Stimulated activated CD4-positive, alpha-beta T cell treated with anti-CD3 and anti-CD28 coated beads, TNF-alpha, amount 100 ng/mL, for 48 hours (primary cell): Measurements from ENCODE around the gene PKNOX2.

Experiments used
- DNase-seq, 3 donors: peaks; one replicate each; pipeline ENCODE4 v3.0.0-alpha.2; 2020; ENCODE audit warnings: low read depth in 3 of 3

Gene PKNOX2

GRCh38 chr11:125435461-125436238 is 271.1 kb downstream of the PKNOX2 start:
- DNase-seq, result no peak

GRCh38 chr11:125441648-125442410 is 277.3 kb downstream of the PKNOX2 start:
- DNase-seq, result no peak

GRCh38 chr11:125442946-125443345 is 278.4 kb downstream of the PKNOX2 start:
- no peak for DNase-seq

GRCh38 chr11:125443767-125444311 is 279.3 kb downstream of the PKNOX2 start:
- no peak for DNase-seq

GRCh38 chr11:125445731-125446130 is 281.2 kb downstream of the PKNOX2 start:
- DNase-seq, result no peak

GRCh38 chr11:125446279-125446678 is 281.7 kb downstream of the PKNOX2 start:
- no peak for DNase-seq

- no peak for DNase-seq
Measured at GRCh38 chr11:125447721-125448120, 283.2 kb downstream of the PKNOX2 start.

- no peak for DNase-seq
Measured at GRCh38 chr11:125448136-125448535, 283.6 kb downstream of the PKNOX2 start.

- no peak for DNase-seq
Measured at GRCh38 chr11:125449565-125449964, 285.0 kb downstream of the PKNOX2 start.

GRCh38 chr11:125451400-125452124 is 287.0 kb downstream of the PKNOX2 start:
- peak in 1 of 3 donors; percentile 8 for DNase-seq

- no peak for DNase-seq
Measured at GRCh38 chr11:125452125-125452470, 287.5 kb downstream of the PKNOX2 start.

GRCh38 chr11:125454047-125454446 is 289.5 kb downstream of the PKNOX2 start:
- DNase-seq, result no peak

- DNase-seq, result no peak
Measured at GRCh38 chr11:125455851-125456250, 291.3 kb downstream of the PKNOX2 start.

GRCh38 chr11:125457814-125458343 is 293.3 kb downstream of the PKNOX2 start:
- DNase-seq, result no peak

GRCh38 chr11:125460275-125460674 is 295.7 kb downstream of the PKNOX2 start:
- no peak for DNase-seq

- no peak for DNase-seq
Measured at GRCh38 chr11:125463590-125464269, 299.2 kb downstream of the PKNOX2 start.

GRCh38 chr11:125464270-125464662 is 299.7 kb downstream of the PKNOX2 start:
- DNase-seq, result no peak

GRCh38 chr11:125464666-125465065 is 300.1 kb downstream of the PKNOX2 start:
- DNase-seq, result no peak

GRCh38 chr11:125465255-125465654 is 300.7 kb downstream of the PKNOX2 start:
- no peak for DNase-seq

- DNase-seq, result no peak
Measured at GRCh38 chr11:125465701-125466100, 301.1 kb downstream of the PKNOX2 start.

- no peak for DNase-seq
Measured at GRCh38 chr11:125468025-125468424, 303.5 kb downstream of the PKNOX2 start.
